EH (cell line): ENCODE results near the gene GSDMA.
"Not testable (repeated sequence)": the region's sequence is repeated elsewhere in the genome, so short reads cannot be mapped to it uniquely, and the experiment has no call there.

Experiments
- DNase-seq: peaks from one replicate; pipeline ENCODE4 v3.0.0-alpha.2; 2015; ENCODE audit warnings: low read depth

Gene GSDMA

GRCh38 chr17:39996800-39997199 is 34.0 kb downstream of the GSDMA start:
- DNase-seq: no peak

- DNase-seq: no peak
Measured at GRCh38 chr17:39997543-39997942, 34.7 kb downstream of the GSDMA start.

GRCh38 chr17:39999067-39999466 is 36.3 kb downstream of the GSDMA start:
- no peak for DNase-seq

GRCh38 chr17:40000161-40000560 is 37.4 kb downstream of the GSDMA start:
- no peak for DNase-seq

GRCh38 chr17:40001335-40001734 is 38.5 kb downstream of the GSDMA start:
- not testable (repeated sequence) for DNase-seq

GRCh38 chr17:40004072-40004471 is 41.3 kb downstream of the GSDMA start:
- DNase-seq: no peak

- DNase-seq: no peak
Measured at GRCh38 chr17:40004712-40005111, 41.9 kb downstream of the GSDMA start.

GRCh38 chr17:40005520-40005919 is 42.7 kb downstream of the GSDMA start:
- no peak for DNase-seq

- not testable (repeated sequence) for DNase-seq
Measured at GRCh38 chr17:40010946-40011500, 48.2 kb downstream of the GSDMA start.

GRCh38 chr17:40012017-40012647 is 49.3 kb downstream of the GSDMA start:
- DNase-seq: not testable (repeated sequence)

- DNase-seq: peak; percentile 31
Measured at GRCh38 chr17:40014375-40014980, 51.7 kb downstream of the GSDMA start.

- no peak for DNase-seq
Measured at GRCh38 chr17:40015005-40015997, 52.5 kb downstream of the GSDMA start, which contains the start of gene CSF3. Gene CSF3, plus strand, starts transcription at chr17:40015440. Its CDS starts 35 bp downstream, at chr17:40015475.

- no peak for DNase-seq
Measured at GRCh38 chr17:40015998-40016985, 53.5 kb downstream of the GSDMA start.

GRCh38 chr17:40017422-40018080 is 54.7 kb downstream of the GSDMA start:
- DNase-seq: no peak

GRCh38 chr17:40018211-40019121 is 55.7 kb downstream of the GSDMA start:
- peak; percentile 36 for DNase-seq

- DNase-seq: peak; percentile 89
Measured at GRCh38 chr17:40019140-40019991, 56.6 kb downstream of the GSDMA start.

- DNase-seq: no peak
Measured at GRCh38 chr17:40020146-40020545, 57.3 kb downstream of the GSDMA start.

- DNase-seq: peak; percentile 96
Measured at GRCh38 chr17:40021451-40021971, 58.7 kb downstream of the GSDMA start.
